ENCODE data around the gene P2RY12.
"Not testable (repeated sequence)": the region's sequence is repeated elsewhere in the genome, so short reads cannot be mapped to it uniquely, and the experiment has no call there.

Gene P2RY12

GRCh38 chr3:151394611-151395010 is 10.1 kb upstream of the P2RY12 start:
- no peak overlapping the region for H3K27ac ChIP-seq
- TF ChIP-seq CTCF (IDR thresholded peaks at IDR 0.05) (no peak), ZFX (IDR thresholded peaks at IDR 0.05; ENCODE audit: borderline replicate concordance) (no peak)

GRCh38 chr3:151393941-151394340 is 9.4 kb upstream of the P2RY12 start:
- TF ChIP-seq CTCF (IDR thresholded peaks at IDR 0.05) (no peak), ZFX (IDR thresholded peaks at IDR 0.05; ENCODE audit: borderline replicate concordance) (no peak)
- H3K27ac ChIP-seq: no peak overlapping the region

- no peak overlapping the region for H3K27ac ChIP-seq
- TF ChIP-seq ZFX (IDR thresholded peaks at IDR 0.05; ENCODE audit: borderline replicate concordance) (no peak), CTCF (IDR thresholded peaks at IDR 0.05) (no peak)
These were observed 8.7 kb upstream of the P2RY12 start for GRCh38 chr3:151393146-151393830.

GRCh38 chr3:151392191-151392590 is 7.6 kb upstream of the P2RY12 start:
- not testable (repeated sequence) for H3K27ac ChIP-seq

- TF ChIP-seq CTCF (IDR thresholded peaks at IDR 0.05): no peak
- no peak for TF ChIP-seq ZFX (IDR thresholded peaks at IDR 0.05; ENCODE audit: borderline replicate concordance)
- no peak overlapping the region for H3K27ac ChIP-seq
These were observed 7.2 kb upstream of the P2RY12 start for GRCh38 chr3:151391720-151392119.

GRCh38 chr3:151387842-151388241 is 3.3 kb upstream of the P2RY12 start:
- no peak overlapping the region for H3K27ac ChIP-seq
- TF ChIP-seq CTCF (IDR thresholded peaks at IDR 0.05) (no peak), ZFX (IDR thresholded peaks at IDR 0.05; ENCODE audit: borderline replicate concordance) (no peak)

GRCh38 chr3:151387432-151387831 is 2.9 kb upstream of the P2RY12 start:
- TF ChIP-seq ZFX (IDR thresholded peaks at IDR 0.05; ENCODE audit: borderline replicate concordance) (no peak), CTCF (IDR thresholded peaks at IDR 0.05) (no peak)
- no peak overlapping the region for H3K27ac ChIP-seq

GRCh38 chr3:151386056-151386455 is 1.5 kb upstream of the P2RY12 start:
- H3K27ac ChIP-seq: no peak overlapping the region
- TF ChIP-seq ZFX (IDR thresholded peaks at IDR 0.05; ENCODE audit: borderline replicate concordance): no peak
- no peak for TF ChIP-seq CTCF (IDR thresholded peaks at IDR 0.05)
